HCT116 (cell line): ENCODE data around the gene KCNK3. TPM values are rescaled to one million over a fixed set of nuclear protein-coding genes. Genes with fewer than 3 reads are reported as not detected.

Source experiments
- ATAC-seq: fragments of 200-7000 bp; cut with Tn5 transposase; 2 replicates; pipeline ENCODE4 v1.9.1; 2020; ENCODE audit warnings: mild to moderate bottlenecking, moderate library complexity
- BruUV-seq: library from RNA; stranded (reverse); fragments of 400-500 nt; replicated peaks from 2 replicates; lab custom pipeline; 2021; lab: Mats Ljungman, UMichigan
- CTCF ChIA-PET: fragments of 300-600 bp; sonication (Branson Sonifier 250); formaldehyde crosslinking; loops from one replicate; lab custom pipeline; 2021; ENCODE audit warnings: antibody characterized with exemption; lab: Charles Lee
- POLR2A ChIA-PET: fragments of 300-600, 350-600 bp; sonication (Branson Sonifier 250); formaldehyde crosslinking; loops from one replicate; lab custom pipeline; 2021; ENCODE audit warnings: antibody characterized with exemption; lab: Charles Lee
- RAD21 ChIA-PET, 2 experiments: fragments of 300-600 bp; sonication (Branson Sonifier 250); formaldehyde crosslinking; loops; one replicate each; lab custom pipeline; 2023; ENCODE audit warnings: low total read pairs in 2 of 2; ENCODE audit not compliant: uncharacterized antibody in 2 of 2, unreplicated experiment in 2 of 2, low non-redundant PET in 1 of 2; lab: Charles Lee
- DNase-seq: peaks from one replicate; pipeline ENCODE4 v3.0.0-alpha.2; 2010; ENCODE audit warnings: low read depth, low spot score
- H2AFZ ChIP-seq: fragments of 200-600 bp; shearing (Covaris generic), sonication (generic); 2 replicates; pipeline ENCODE4 v1.6.1; 2017; ENCODE audit warnings: low read depth, mixed run types, mixed read lengths, antibody characterized with exemption, low read length; ENCODE audit not compliant: poor library complexity, severe bottlenecking
- H3K27ac ChIP-seq: 2 replicates; pipeline ENCODE4 v1.5.1; 2012; ENCODE audit warnings: low read depth, low read length
- H3K27me3 ChIP-seq: fragments of 200-600 bp; sonication (generic); 2 replicates; pipeline ENCODE4 v1.6.1; 2016; ENCODE audit warnings: mixed run types, low read length, mixed read lengths; ENCODE audit not compliant: insufficient read depth
- H3K36me3 ChIP-seq, 2 experiments: fragments of 200-500 bp in 1 of 2; fragments of 200-600 bp in 1 of 2; sonication (Bioruptor generic) in 1 of 2; sonication (generic) in 1 of 2; 2 replicates each; pipeline versions ENCODE4 v1.5.1 to v1.6.1; 2014 to 2016; ENCODE audit warnings: low read length in 2 of 2, inconsistent platforms in 1 of 2, mixed read lengths in 1 of 2, mixed run types in 1 of 2; ENCODE audit not compliant: insufficient read depth in 2 of 2, control insufficient read depth in 1 of 2
- H3K4me1 ChIP-seq, 2 experiments: fragments of 200-600 bp in 1 of 2; sonication (generic) in 1 of 2; 2 replicates each; pipeline versions ENCODE4 v1.5.1 to v1.6.1; 2012 to 2017; ENCODE audit warnings: low read length in 2 of 2, inconsistent platforms in 1 of 2, mild to moderate bottlenecking in 1 of 2, mixed read lengths in 1 of 2, mixed run types in 1 of 2, moderate library complexity in 1 of 2; ENCODE audit not compliant: insufficient read depth in 2 of 2, control insufficient read depth in 1 of 2
- H3K4me2 ChIP-seq: fragments of 200-600 bp; sonication (generic); 2 replicates; pipeline ENCODE4 v1.6.1; 2017; ENCODE audit warnings: mixed run types, low read length, mixed read lengths
- H3K4me3 ChIP-seq, 2 experiments: fragments of 200-600 bp in 1 of 2; sonication (generic) in 1 of 2; replicated peaks in 1 of 2; 2 replicates each; pipeline ENCODE4 v1.5.1; 2011 to 2016; ENCODE audit warnings: low read length in 2 of 2, control low read depth in 1 of 2, low read depth in 1 of 2, mild to moderate bottlenecking in 1 of 2, mixed read lengths in 1 of 2, mixed run types in 1 of 2
- H3K79me2 ChIP-seq: fragments of 200-600 bp; sonication (generic); 2 replicates; pipeline ENCODE4 v1.6.1; 2017; ENCODE audit warnings: mild to moderate bottlenecking, mixed run types, low read length, moderate library complexity, mixed read lengths; ENCODE audit not compliant: insufficient read depth
- H3K9ac ChIP-seq: fragments of 200-600 bp; sonication (generic); 2 replicates; pipeline ENCODE4 v1.6.1; 2016; ENCODE audit warnings: low read length, mixed read lengths
- H3K9me2 ChIP-seq: fragments of 200-600 bp; sonication (generic), shearing (Covaris generic); 2 replicates; pipeline ENCODE4 v1.6.1; 2017; ENCODE audit warnings: mixed run types, mild to moderate bottlenecking, moderate library complexity; ENCODE audit not compliant: insufficient read depth
- H3K9me3 ChIP-seq, 2 experiments: fragments of 200-500 bp in 1 of 2; fragments of 200-600 bp in 1 of 2; sonication (Bioruptor generic) in 1 of 2; sonication (generic) in 1 of 2; 2 replicates each; pipeline ENCODE4 v1.6.1; 2014 to 2017; ENCODE audit warnings: low read length in 2 of 2, mixed read lengths in 2 of 2, inconsistent platforms in 1 of 2, low read depth in 1 of 2, mild to moderate bottlenecking in 1 of 2, mixed run types in 1 of 2, moderate library complexity in 1 of 2; ENCODE audit not compliant: control insufficient read depth in 1 of 2, insufficient read depth in 1 of 2
- H4K20me1 ChIP-seq: fragments of 200-600 bp; sonication (generic), shearing (Covaris generic); 2 replicates; pipeline ENCODE4 v1.6.1; 2017; ENCODE audit warnings: mixed run types, mild to moderate bottlenecking, moderate library complexity; ENCODE audit not compliant: insufficient read depth
- ELF1 ChIP-seq: IDR thresholded peaks from 2 replicates; pipeline ENCODE4 v1.6.1; 2012; ENCODE audit warnings: low read depth, borderline replicate concordance
- POLR2A ChIP-seq: IDR thresholded peaks from 2 replicates; pipeline ENCODE4 v1.7.0; 2011; ENCODE audit warnings: borderline replicate concordance; ENCODE audit not compliant: insufficient read depth, insufficient read length; ENCODE audit errors: extremely low read depth
- SP1 ChIP-seq: IDR thresholded peaks from 2 replicates; pipeline ENCODE4 v1.6.1; 2012; ENCODE audit warnings: low read depth
- intact Hi-C: fragments of 100-400 bp; cut with micrococcal nuclease; formaldehyde crosslinking; loops from 2 replicates; pipeline ENCODE4 v1.10.0; 2022
- total RNA-seq: library from RNA; stranded (reverse); gene quantifications from one replicate; pipeline ENCODE4 v1.2.1, GENCODE V29; 2021; ENCODE audit not compliant: unreplicated experiment
- TF ChIP-seq, protein P1 (sequence below): IDR thresholded peaks from 2 replicates; pipeline ENCODE4 v1.6.1; 2012; ENCODE audit warnings: low read depth

The KCNK3 gene
- total RNA-seq, 1 experiment from 2014 or later, result 0.71 TPM

DNA sequence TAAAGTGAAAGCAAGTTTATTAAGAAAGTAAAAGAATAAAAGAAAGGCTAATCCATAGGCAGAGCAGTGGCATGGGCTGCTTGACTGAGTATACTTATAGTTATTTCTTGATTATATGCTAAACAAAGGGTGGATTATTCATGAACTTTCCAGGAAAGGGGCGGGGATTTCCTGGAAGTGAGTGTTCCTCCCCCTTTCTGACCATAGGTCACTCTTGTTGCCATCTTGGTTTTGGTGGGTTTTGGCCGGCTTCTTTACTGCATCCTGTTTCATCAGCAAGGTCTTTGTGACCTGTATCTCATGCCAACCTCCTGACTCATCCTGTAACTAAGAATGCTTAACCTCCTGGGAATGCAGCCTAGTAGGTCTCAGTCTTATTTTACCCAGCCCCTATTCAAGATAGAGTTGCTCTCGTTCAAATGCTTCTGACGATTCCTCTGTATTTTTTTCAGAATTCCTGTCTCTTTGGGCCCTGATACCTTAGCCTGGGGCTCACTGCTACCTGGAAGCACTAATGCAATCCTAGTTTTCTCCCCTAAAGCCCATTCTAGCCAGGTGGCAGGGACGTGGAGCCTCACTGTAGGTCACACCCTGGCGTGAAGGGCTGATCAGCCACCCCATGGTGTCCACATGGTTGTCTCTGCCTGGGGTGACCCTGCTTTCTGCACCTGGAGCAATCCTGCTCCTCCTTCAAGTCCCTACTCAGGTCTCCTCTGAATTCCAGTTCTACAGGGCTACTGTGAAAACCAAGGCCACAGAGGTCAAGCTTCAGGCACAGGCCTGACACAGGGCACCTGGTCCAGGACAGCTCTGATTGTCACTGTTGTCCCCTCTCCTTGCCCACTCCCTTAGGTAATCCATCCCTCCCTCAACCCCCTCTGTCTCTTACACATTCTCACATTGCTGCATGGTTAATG is 65.6 kb downstream of the KCNK3 start (continued):
- TF ChIP-seq, protein P1, sequence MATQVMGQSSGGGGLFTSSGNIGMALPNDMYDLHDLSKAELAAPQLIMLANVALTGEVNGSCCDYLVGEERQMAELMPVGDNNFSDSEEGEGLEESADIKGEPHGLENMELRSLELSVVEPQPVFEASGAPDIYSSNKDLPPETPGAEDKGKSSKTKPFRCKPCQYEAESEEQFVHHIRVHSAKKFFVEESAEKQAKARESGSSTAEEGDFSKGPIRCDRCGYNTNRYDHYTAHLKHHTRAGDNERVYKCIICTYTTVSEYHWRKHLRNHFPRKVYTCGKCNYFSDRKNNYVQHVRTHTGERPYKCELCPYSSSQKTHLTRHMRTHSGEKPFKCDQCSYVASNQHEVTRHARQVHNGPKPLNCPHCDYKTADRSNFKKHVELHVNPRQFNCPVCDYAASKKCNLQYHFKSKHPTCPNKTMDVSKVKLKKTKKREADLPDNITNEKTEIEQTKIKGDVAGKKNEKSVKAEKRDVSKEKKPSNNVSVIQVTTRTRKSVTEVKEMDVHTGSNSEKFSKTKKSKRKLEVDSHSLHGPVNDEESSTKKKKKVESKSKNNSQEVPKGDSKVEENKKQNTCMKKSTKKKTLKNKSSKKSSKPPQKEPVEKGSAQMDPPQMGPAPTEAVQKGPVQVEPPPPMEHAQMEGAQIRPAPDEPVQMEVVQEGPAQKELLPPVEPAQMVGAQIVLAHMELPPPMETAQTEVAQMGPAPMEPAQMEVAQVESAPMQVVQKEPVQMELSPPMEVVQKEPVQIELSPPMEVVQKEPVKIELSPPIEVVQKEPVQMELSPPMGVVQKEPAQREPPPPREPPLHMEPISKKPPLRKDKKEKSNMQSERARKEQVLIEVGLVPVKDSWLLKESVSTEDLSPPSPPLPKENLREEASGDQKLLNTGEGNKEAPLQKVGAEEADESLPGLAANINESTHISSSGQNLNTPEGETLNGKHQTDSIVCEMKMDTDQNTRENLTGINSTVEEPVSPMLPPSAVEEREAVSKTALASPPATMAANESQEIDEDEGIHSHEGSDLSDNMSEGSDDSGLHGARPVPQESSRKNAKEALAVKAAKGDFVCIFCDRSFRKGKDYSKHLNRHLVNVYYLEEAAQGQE, result no peak
- TF ChIP-seq SP1, result no peak
- TF ChIP-seq POLR2A, result no peak
- TF ChIP-seq ELF1, result no peak

GRCh38 chr2:26758790-26759321 is 66.3 kb downstream of the KCNK3 start:
- Histone ChIP-seq H3K9me3 (no peaks in the 10 kb centered on the region), H3K4me3 (peak overlapping the region in 1 of 2 experiments; percentile 42; a peak in 2 of 4 replicates), H3K4me1 (peaks cover 24 to 52% of the 10 kb centered on the region in 2 experiments), H4K20me1 (no peaks in the 10 kb centered on the region), H3K9me2 (no peaks in the 10 kb centered on the region), H3K79me2 (no peaks in the 10 kb centered on the region), H3K36me3 (no peaks in the 10 kb centered on the region), H3K27me3 (no peaks in the 10 kb centered on the region), H3K27ac (peak overlapping the region; percentile 73), H2AFZ (no peak overlapping the region), H3K4me2 (peak overlapping the region; percentile 78), H3K9ac (peak overlapping the region; percentile 64)
- RAD21 ChIA-PET, result no interaction called here
- no TSS peak for BruUV-seq
- ATAC-seq, result no peak
- TF ChIP-seq SP1, result no peak
- CTCF ChIA-PET, result no interaction called here
- no peak for DNase-seq
- POLR2A ChIA-PET, result no interaction called here
- intact Hi-C loops, result no loop called here
